HepG2 (cell line): Measurements from ENCODE around the gene DNAI2. TPM values are rescaled to one million over a fixed set of nuclear protein-coding genes. Genes with fewer than 3 reads are reported as not detected.

Source experiments
- ATAC-seq: fragments of 200-7000 bp; cut with Tn5 transposase; 3 replicates; pipeline ENCODE4 v1.9.1; 2020; ENCODE audit warnings: mild to moderate bottlenecking, moderate library complexity
- BruUV-seq: library from RNA; stranded (reverse); fragments of 400-500 nt; replicated peaks from 2 replicates; lab custom pipeline; 2021; lab: Mats Ljungman, UMichigan
- CTCF ChIA-PET: fragments of 300-600 bp; formaldehyde crosslinking; extraction: SDS; loops from one replicate; lab custom pipeline; 2021; ENCODE audit warnings: low total read pairs, inconsistent platforms, low intra/inter-chr PET ratio; lab: Yijun Ruan, JAX
- POLR2A ChIA-PET: fragments of 350-600 bp; sonication (Branson Sonifier 250); formaldehyde crosslinking; loops from one replicate; lab custom pipeline; 2020; ENCODE audit warnings: antibody characterized with exemption, inconsistent platforms; lab: Yijun Ruan, JAX
- DNase-seq: peaks from one replicate; pipeline ENCODE4 v3.0.0-alpha.2; 2015; ENCODE audit warnings: low spot score
- FAIRE-seq: peaks from 3 replicates; lab custom pipeline; 2011; peaks lifted over from hg19 to GRCh38; lab: Jason Lieb, UNC
- H2AFZ ChIP-seq: one replicate; pipeline ENCODE4 v1.6.1; 2011; ENCODE audit warnings: low read length, inconsistent platforms
- H3K27ac ChIP-seq: fragments of 300-600 bp; 3 replicates; pipeline ENCODE4 v1.8.0; 2011; ENCODE audit warnings: mixed run types, mild to moderate bottlenecking, mixed read lengths, low read length, inconsistent platforms; ENCODE audit not compliant: insufficient read depth; ENCODE audit errors: extremely low read length
- H3K27me3 ChIP-seq, 2 experiments: fragments of 200-600 bp in 1 of 2; 2 replicates in 1 of 2; 3 replicates in 1 of 2; pipeline versions ENCODE4 v1.6.0 to v1.8.0; 2011; ENCODE audit warnings: low read length in 2 of 2, mild to moderate bottlenecking in 2 of 2, moderate library complexity in 2 of 2, inconsistent platforms in 1 of 2; ENCODE audit not compliant: insufficient read depth in 2 of 2, control insufficient read depth in 1 of 2
- H3K36me3 ChIP-seq, 2 experiments: fragments of 200-600 bp in 1 of 2; replicated peaks in 1 of 2; 2 replicates in 1 of 2; 3 replicates in 1 of 2; pipeline versions ENCODE4 v1.5.1 to v1.8.0; 2011; ENCODE audit warnings: low read length in 2 of 2, inconsistent platforms in 1 of 2; ENCODE audit not compliant: insufficient read depth in 2 of 2, control insufficient read depth in 1 of 2
- H3K4me1 ChIP-seq: 2 replicates; pipeline ENCODE4 v1.5.1; 2012; ENCODE audit warnings: low read length, inconsistent platforms; ENCODE audit not compliant: insufficient read depth
- H3K4me2 ChIP-seq: 2 replicates; pipeline ENCODE4 v1.6.0; 2011; ENCODE audit warnings: low read depth, low read length, inconsistent platforms
- H3K4me3 ChIP-seq, 3 experiments: fragments of 200-600 bp in 1 of 3; sonication (generic), shearing (Covaris generic) in 1 of 3; replicated peaks in 1 of 3; 2 replicates each; pipeline ENCODE4 v1.5.1; 2011 to 2016; ENCODE audit warnings: low read length in 3 of 3, inconsistent platforms in 2 of 3, low read depth in 2 of 3, mild to moderate bottlenecking in 2 of 3, control low read depth in 1 of 3, mixed read lengths in 1 of 3; ENCODE audit not compliant: insufficient read depth in 1 of 3
- H3K79me2 ChIP-seq: one replicate; pipeline ENCODE4 v1.6.1; 2011; ENCODE audit warnings: low read length, inconsistent platforms; ENCODE audit not compliant: insufficient read depth
- H3K9ac ChIP-seq: 2 replicates; pipeline ENCODE4 v1.6.0; 2011; ENCODE audit warnings: mild to moderate bottlenecking, low read depth, low read length, inconsistent platforms; ENCODE audit not compliant: insufficient read depth
- H3K9me3 ChIP-seq: 2 replicates; pipeline ENCODE4 v1.5.1; 2012; ENCODE audit warnings: mild to moderate bottlenecking, low read length
- H4K20me1 ChIP-seq: 2 replicates; pipeline ENCODE4 v1.6.0; 2011; ENCODE audit warnings: inconsistent platforms, mild to moderate bottlenecking, low read length, moderate library complexity; ENCODE audit not compliant: insufficient read depth
- ARNTL ChIP-seq: sonication (generic); formaldehyde crosslinking; IDR thresholded peaks from 2 replicates; pipeline ENCODE4 v1.4.0; 2020; ENCODE audit warnings: mild to moderate bottlenecking, missing genetic modification reagents
- CHD2 ChIP-seq: IDR thresholded peaks from 2 replicates; pipeline ENCODE4 v1.6.1; 2011; ENCODE audit warnings: low read depth, low read length, improper control_type of control experiment
- HNRNPH1 ChIP-seq: fragments of 200-400 bp; formaldehyde crosslinking; optimal IDR thresholded peaks from 2 replicates; pipeline ENCODE3; 2017; ENCODE audit warnings: mild to moderate bottlenecking, low read depth, low read length
- NCOA1 ChIP-seq: sonication (generic); formaldehyde crosslinking; IDR thresholded peaks from 2 replicates; pipeline ENCODE4 v1.9.0; 2021; ENCODE audit warnings: missing genetic modification reagents
- PRDM10 ChIP-seq: sonication (generic); formaldehyde crosslinking; IDR thresholded peaks from 2 replicates; pipeline ENCODE4 v1.4.0; 2020; ENCODE audit warnings: low read depth, missing genetic modification reagents
- RBFOX2 ChIP-seq: fragments of 200-400 bp; formaldehyde crosslinking; IDR thresholded peaks from 2 replicates; pipeline ENCODE4 v1.6.1; 2017; ENCODE audit warnings: low read depth, mild to moderate bottlenecking, low read length
- RFXANK ChIP-seq: IDR thresholded peaks from 2 replicates; pipeline ENCODE4 v1.6.1; 2016
- SP1 ChIP-seq, 2 experiments: fragments of 450-650 bp in 1 of 2; sonication (generic) in 1 of 2; formaldehyde crosslinking in 1 of 2; IDR thresholded peaks; 2 replicates each; pipeline versions ENCODE4 v1.4.0 to v1.6.1; 2016 to 2020; ENCODE audit warnings: missing genetic modification reagents in 1 of 2
- SSRP1 ChIP-seq: IDR thresholded peaks from 2 replicates; pipeline ENCODE4 v1.6.1; 2016; ENCODE audit warnings: control low read depth
- ZFP36L1 ChIP-seq: sonication (generic); formaldehyde crosslinking; IDR thresholded peaks from 2 replicates; pipeline ENCODE4 v1.8.0; 2022; ENCODE audit warnings: mild to moderate bottlenecking, missing genetic modification reagents, moderate library complexity
- ZNF10 ChIP-seq: sonication (generic); formaldehyde crosslinking; IDR thresholded peaks from 2 replicates; pipeline ENCODE4 v1.4.0; 2020; ENCODE audit warnings: mild to moderate bottlenecking, low read depth, missing genetic modification reagents, borderline replicate concordance
- ZNF136 ChIP-seq: sonication (generic); formaldehyde crosslinking; IDR thresholded peaks from 2 replicates; pipeline ENCODE4 v1.8.1; 2022; ENCODE audit warnings: low read depth, mild to moderate bottlenecking, moderate library complexity, missing genetic modification reagents
- ZNF569 ChIP-seq: sonication (generic); formaldehyde crosslinking; IDR thresholded peaks from 2 replicates; pipeline ENCODE4 v1.5.0; 2020; ENCODE audit warnings: mild to moderate bottlenecking, missing genetic modification reagents, moderate library complexity, borderline replicate concordance
- ZNF644 ChIP-seq: IDR thresholded peaks from 2 replicates; pipeline ENCODE4 v1.6.1; 2016; ENCODE audit warnings: low read depth
- ZNF749 ChIP-seq: sonication (generic); formaldehyde crosslinking; IDR thresholded peaks from 2 replicates; pipeline ENCODE4 v1.8.0; 2022; ENCODE audit warnings: mild to moderate bottlenecking, missing genetic modification reagents, moderate library complexity, borderline replicate concordance
- ZNF777 ChIP-seq: sonication (generic); formaldehyde crosslinking; IDR thresholded peaks from 2 replicates; pipeline ENCODE4 v1.4.0; 2020; ENCODE audit warnings: missing genetic modification reagents
- WGBS: methylation state at CpG from one replicate; pipeline ENCODE4 v1.1.6; 2017; ENCODE audit warnings: low lambda C conversion rate; 5-methylcytosine and 5-hydroxymethylcytosine counted together
- in situ Hi-C: cut with HindIII; loops from 2 replicates; pipeline ENCODE4 v1.10.0; 2017; ENCODE audit warnings: low pct_unique_long_range_greater_than_20kb; ENCODE audit not compliant: extremely low pct_ligation_motif_present
- intact Hi-C: fragments of 100-400 bp; cut with micrococcal nuclease; formaldehyde crosslinking; loops from one replicate; pipeline ENCODE4 v1.10.0; 2022; ENCODE audit not compliant: unreplicated experiment
- polyA plus RNA-seq, 8 experiments: library from polyadenylated mRNA; depleted of rRNA in 3 of 8; stranded (reverse) in 7 of 8; unstranded in 1 of 8; fragments of >200 nt; fragmentation: Illumina TruSeq in 4 of 8; extraction: Trizol in 4 of 8; gene quantifications; 2 replicates each; pipeline versions ENCODE4 v1.2.1 to v1.2.3, GENCODE V29; 2011 to 2016; ENCODE audit warnings: low read depth in 4 of 8, missing spikeins in 1 of 8, mixed read lengths in 1 of 8; ENCODE audit not compliant: insufficient read depth in 1 of 8
- total RNA-seq, 5 experiments: library from RNA; depleted of rRNA; stranded (reverse); fragments of >200 nt; fragmentation: Illumina TruSeq; extraction: Trizol; gene quantifications; 2 replicates each; pipeline ENCODE4 v1.2.3, GENCODE V29; 2016; ENCODE audit warnings: low read depth in 1 of 5
- TF ChIP-seq, protein P1 (sequence below): sonication (generic); formaldehyde crosslinking; IDR thresholded peaks from 2 replicates; pipeline ENCODE4 v1.4.0; 2020; ENCODE audit warnings: mild to moderate bottlenecking, missing genetic modification reagents
- TF ChIP-seq, protein P2 (sequence below): sonication (generic); formaldehyde crosslinking; IDR thresholded peaks from 2 replicates; pipeline ENCODE4 v1.4.0; 2020; ENCODE audit warnings: missing genetic modification reagents

DNAI2 gene
- total and polyA plus RNA-seq, 2 of the 13 experiments (the other 11 are each of a cell fraction or from before 2014, with no cell fraction given): not detected

GRCh38 chr17:74289688-74290087, 15.7 kb downstream of the DNAI2 start:
- H3K27ac ChIP-seq: no peak overlapping the region
- no peak for ATAC-seq
- in situ Hi-C loops: no loop called here
- no TSS peak for BruUV-seq
- no peak for FAIRE-seq
- H3K9me3 ChIP-seq: no peaks in the 10 kb centered on the region
- H3K4me3 ChIP-seq: no peak overlapping the region
- H3K4me1 ChIP-seq: no peaks in the 10 kb centered on the region
- 28% methylated on average over 11 of the region's 11 CpGs for WGBS
- H3K4me2 ChIP-seq: no peak overlapping the region
- CTCF ChIA-PET: no interaction called here
- H3K27me3 ChIP-seq: peaks cover 4 to 25% of the 10 kb centered on the region in 2 experiments; a peak in 3 of 5 replicates
- H2AFZ ChIP-seq: no peak overlapping the region
- H3K79me2 ChIP-seq: no peaks in the 10 kb centered on the region
- POLR2A ChIA-PET: no interaction called here
- H4K20me1 ChIP-seq: no peaks in the 10 kb centered on the region
- no peak for TF ChIP-seq CHD2
- no peak for TF ChIP-seq ARNTL (CRISPR knock-in tag)
- TF ChIP-seq, protein P1, sequence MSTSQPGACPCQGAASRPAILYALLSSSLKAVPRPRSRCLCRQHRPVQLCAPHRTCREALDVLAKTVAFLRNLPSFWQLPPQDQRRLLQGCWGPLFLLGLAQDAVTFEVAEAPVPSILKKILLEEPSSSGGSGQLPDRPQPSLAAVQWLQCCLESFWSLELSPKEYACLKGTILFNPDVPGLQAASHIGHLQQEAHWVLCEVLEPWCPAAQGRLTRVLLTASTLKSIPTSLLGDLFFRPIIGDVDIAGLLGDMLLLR (CRISPR knock-in tag): no peak
- TF ChIP-seq PRDM10 (CRISPR knock-in tag): no peak
- TF ChIP-seq SSRP1: no peak
- TF ChIP-seq RFXANK (CRISPR knock-in tag): no peak
- TF ChIP-seq NCOA1 (CRISPR knock-in tag): no peak
- no peak for TF ChIP-seq ZNF136
- TF ChIP-seq, protein P2, sequence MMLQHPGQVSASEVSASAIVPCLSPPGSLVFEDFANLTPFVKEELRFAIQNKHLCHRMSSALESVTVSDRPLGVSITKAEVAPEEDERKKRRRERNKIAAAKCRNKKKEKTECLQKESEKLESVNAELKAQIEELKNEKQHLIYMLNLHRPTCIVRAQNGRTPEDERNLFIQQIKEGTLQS (CRISPR knock-in tag): no peak
- no peak for TF ChIP-seq ZNF777 (CRISPR knock-in tag)
- no peak for TF ChIP-seq ZFP36L1
- TF ChIP-seq ZNF749 (CRISPR knock-in tag): no peak
- no peak for TF ChIP-seq SP1 (IDR thresholded peaks at IDR 0.05)
- no peak for TF ChIP-seq SP1 (CRISPR knock-in tag; IDR thresholded peaks at IDR 0.05)
- no peak for TF ChIP-seq ZNF644 (CRISPR knock-in tag)
- TF ChIP-seq HNRNPH1: no peak
- no peak for TF ChIP-seq RBFOX2
- no peak for TF ChIP-seq ZNF10 (CRISPR knock-in tag)
- no peak for TF ChIP-seq ZNF569 (CRISPR knock-in tag)
- intact Hi-C loops: no loop called here
- no peak overlapping the region for H3K9ac ChIP-seq
- H3K36me3 ChIP-seq: no peaks in the 10 kb centered on the region
- no peak for DNase-seq
